ENCODE data around the gene CUL5.

The CUL5 gene

DNA sequence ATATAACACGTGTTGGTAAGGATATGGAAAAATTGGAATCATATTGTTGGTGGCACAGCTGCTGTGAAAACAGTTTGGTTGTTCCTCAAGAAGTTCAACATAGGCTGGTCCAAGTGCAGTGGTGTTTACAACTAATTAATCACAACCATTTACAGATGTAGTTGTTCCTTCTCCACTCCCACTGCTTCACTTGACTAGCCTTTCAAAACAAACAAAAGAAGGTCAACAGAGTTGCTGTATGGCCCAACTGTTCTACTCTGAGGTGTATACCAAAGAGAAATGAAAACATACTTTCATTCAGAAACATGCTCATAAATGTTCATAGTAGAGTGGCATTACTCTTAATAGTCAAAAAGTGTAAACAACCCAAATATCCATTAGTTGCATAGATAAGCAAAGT is 76.1 kb downstream of the CUL5 start:
- Histone ChIP-seq H3F3A (ENCODE audit: insufficient read depth, low read length) (no peaks in the 10 kb centered on the region), H3K27ac (ENCODE audit: low read depth, low read length, poor library complexity, severe bottlenecking) (no peak overlapping the region), H3K9ac (ENCODE audit: low read length) (no peak overlapping the region), H3K79me2 (ENCODE audit: insufficient read depth, low read length) (no peaks in the 10 kb centered on the region), H2AFZ (ENCODE audit: low read length) (no peak overlapping the region), H3K4me2 (ENCODE audit: low read length) (no peak overlapping the region), H3K4me3 (ENCODE audit: low read depth, low read length, poor library complexity, severe bottlenecking) (no peak overlapping the region), H3K36me3 (ENCODE audit: insufficient read depth, low read length) (peaks cover 47% of the 10 kb centered on the region), H3K9me3 (ENCODE audit: low read length) (no peaks in the 10 kb centered on the region), H4K20me1 (ENCODE audit: insufficient read depth, low read length) (no peaks in the 10 kb centered on the region), H3K9me2 (ENCODE audit: low read depth, low read length) (no peaks in the 10 kb centered on the region), H3K27me3 (ENCODE audit: insufficient read depth, low read length) (no peaks in the 10 kb centered on the region), H3K4me1 (ENCODE audit: insufficient read depth, low read length, severe bottlenecking) (no peaks in the 10 kb centered on the region)
- TF ChIP-seq, protein P1, sequence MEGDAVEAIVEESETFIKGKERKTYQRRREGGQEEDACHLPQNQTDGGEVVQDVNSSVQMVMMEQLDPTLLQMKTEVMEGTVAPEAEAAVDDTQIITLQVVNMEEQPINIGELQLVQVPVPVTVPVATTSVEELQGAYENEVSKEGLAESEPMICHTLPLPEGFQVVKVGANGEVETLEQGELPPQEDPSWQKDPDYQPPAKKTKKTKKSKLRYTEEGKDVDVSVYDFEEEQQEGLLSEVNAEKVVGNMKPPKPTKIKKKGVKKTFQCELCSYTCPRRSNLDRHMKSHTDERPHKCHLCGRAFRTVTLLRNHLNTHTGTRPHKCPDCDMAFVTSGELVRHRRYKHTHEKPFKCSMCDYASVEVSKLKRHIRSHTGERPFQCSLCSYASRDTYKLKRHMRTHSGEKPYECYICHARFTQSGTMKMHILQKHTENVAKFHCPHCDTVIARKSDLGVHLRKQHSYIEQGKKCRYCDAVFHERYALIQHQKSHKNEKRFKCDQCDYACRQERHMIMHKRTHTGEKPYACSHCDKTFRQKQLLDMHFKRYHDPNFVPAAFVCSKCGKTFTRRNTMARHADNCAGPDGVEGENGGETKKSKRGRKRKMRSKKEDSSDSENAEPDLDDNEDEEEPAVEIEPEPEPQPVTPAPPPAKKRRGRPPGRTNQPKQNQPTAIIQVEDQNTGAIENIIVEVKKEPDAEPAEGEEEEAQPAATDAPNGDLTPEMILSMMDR (IDR thresholded peaks at IDR 0.05; ENCODE audit: low read length), result no peak
- TF ChIP-seq EZH2 (IDR thresholded peaks at IDR 0.05; ENCODE audit: borderline replicate concordance, low read length), result no peak

- Histone ChIP-seq H4K20me1 (ENCODE audit: insufficient read depth, low read length) (no peaks in the 10 kb centered on the region), H3K27me3 (ENCODE audit: insufficient read depth, low read length) (no peaks in the 10 kb centered on the region), H3K9me3 (ENCODE audit: low read length) (no peaks in the 10 kb centered on the region), H3K4me2 (ENCODE audit: low read length) (no peak overlapping the region), H3F3A (ENCODE audit: insufficient read depth, low read length) (no peaks in the 10 kb centered on the region), H3K9me2 (ENCODE audit: low read depth, low read length) (no peaks in the 10 kb centered on the region), H2AFZ (ENCODE audit: low read length) (no peak overlapping the region), H3K9ac (ENCODE audit: low read length) (no peak overlapping the region), H3K36me3 (ENCODE audit: insufficient read depth, low read length) (peaks cover 39% of the 10 kb centered on the region), H3K4me3 (ENCODE audit: low read depth, low read length, poor library complexity, severe bottlenecking) (no peak overlapping the region), H3K27ac (ENCODE audit: low read depth, low read length, poor library complexity, severe bottlenecking) (no peak overlapping the region), H3K4me1 (ENCODE audit: insufficient read depth, low read length, severe bottlenecking) (no peaks in the 10 kb centered on the region), H3K79me2 (ENCODE audit: insufficient read depth, low read length) (no peaks in the 10 kb centered on the region)
- TF ChIP-seq, protein P1 (IDR thresholded peaks at IDR 0.05; ENCODE audit: low read length), result no peak
- no peak for TF ChIP-seq EZH2 (IDR thresholded peaks at IDR 0.05; ENCODE audit: borderline replicate concordance, low read length)
These were observed 77.0 kb downstream of the CUL5 start for GRCh38 chr11:108085672-108086071.

- no peak overlapping the region for H3K4me3 ChIP-seq (ENCODE audit: low read depth, low read length, poor library complexity, severe bottlenecking)
- H3K9ac ChIP-seq (ENCODE audit: low read length), result no peak overlapping the region
- H3K36me3 ChIP-seq (ENCODE audit: insufficient read depth, low read length), result peaks cover 41% of the 10 kb centered on the region
- H3K79me2 ChIP-seq (ENCODE audit: insufficient read depth, low read length), result no peaks in the 10 kb centered on the region
- H4K20me1 ChIP-seq (ENCODE audit: insufficient read depth, low read length), result no peaks in the 10 kb centered on the region
- H3K9me3 ChIP-seq (ENCODE audit: low read length), result no peaks in the 10 kb centered on the region
- TF ChIP-seq EZH2 (IDR thresholded peaks at IDR 0.05; ENCODE audit: borderline replicate concordance, low read length), result no peak
- TF ChIP-seq, protein P1 (IDR thresholded peaks at IDR 0.05; ENCODE audit: low read length), result no peak
- no peaks in the 10 kb centered on the region for H3K27me3 ChIP-seq (ENCODE audit: insufficient read depth, low read length)
- H3K4me1 ChIP-seq (ENCODE audit: insufficient read depth, low read length, severe bottlenecking), result no peaks in the 10 kb centered on the region
- H3F3A ChIP-seq (ENCODE audit: insufficient read depth, low read length), result no peaks in the 10 kb centered on the region
- H3K9me2 ChIP-seq (ENCODE audit: low read depth, low read length), result no peaks in the 10 kb centered on the region
- H3K4me2 ChIP-seq (ENCODE audit: low read length), result no peak overlapping the region
- H3K27ac ChIP-seq (ENCODE audit: low read depth, low read length, poor library complexity, severe bottlenecking), result no peak overlapping the region
- no peak overlapping the region for H2AFZ ChIP-seq (ENCODE audit: low read length)
These were observed 83.4 kb downstream of the CUL5 start for GRCh38 chr11:108092134-108092533.
